ENCODE measurements around the gene PLEKHA6.

The PLEKHA6 gene

DNA sequence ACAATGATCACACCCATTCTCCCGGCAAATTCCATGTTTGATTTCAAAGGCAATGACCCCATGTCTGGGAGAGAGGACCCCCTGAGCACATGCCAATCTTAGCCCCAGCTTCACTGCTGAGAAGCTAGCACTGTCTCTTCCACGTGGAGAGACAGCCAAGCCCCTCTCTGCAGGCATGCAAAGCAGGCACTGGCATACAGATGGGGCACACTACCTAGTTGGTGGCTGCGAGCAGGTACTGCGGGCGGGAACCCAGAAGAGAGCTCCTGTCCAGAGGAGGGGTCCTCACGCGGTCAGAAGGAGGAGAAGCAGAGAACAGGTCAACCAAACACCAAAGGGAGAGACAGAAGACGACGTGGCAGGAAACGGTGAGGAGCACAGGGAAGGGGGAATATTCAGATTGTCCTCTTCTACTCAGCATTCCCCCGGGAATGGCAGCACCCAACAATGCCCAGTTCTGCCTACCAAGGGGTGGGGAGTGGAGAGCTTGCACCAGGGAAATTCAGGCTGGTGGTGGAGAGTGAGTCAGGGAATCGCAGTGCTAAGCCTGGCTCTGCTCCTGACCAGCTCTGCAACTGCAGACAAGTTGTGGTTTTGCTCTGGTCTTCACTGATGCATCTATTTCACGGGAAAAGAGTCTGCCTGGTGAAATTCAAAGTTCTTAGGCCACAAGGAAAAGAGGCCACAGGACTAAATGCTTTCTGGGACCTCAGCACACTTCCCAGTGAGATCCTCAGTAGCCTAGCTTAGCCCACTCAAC is 97.8 kb downstream of the PLEKHA6 start:
- TF ChIP-seq Cebpa-rat (IDR thresholded peaks at IDR 0.05), result no peak
- H3K4me1 ChIP-seq, result peaks cover 61% of the 10 kb centered on the region
- no peaks in the 10 kb centered on the region for H4K20me1 ChIP-seq
- H3K27me3 ChIP-seq, result no peaks in the 10 kb centered on the region
- no peaks in the 10 kb centered on the region for H3K9me3 ChIP-seq
- no peaks in the 10 kb centered on the region for H3K36me3 ChIP-seq
- no peak overlapping the region for H3K4me3 ChIP-seq
- peak overlapping the region; percentile 1; the same call in 1 of the 2 replicates for H3K9ac ChIP-seq
- H3K27ac ChIP-seq, result peak overlapping the region; percentile 19
- peak overlapping the region; percentile 94 for H3K4me2 ChIP-seq

DNA sequence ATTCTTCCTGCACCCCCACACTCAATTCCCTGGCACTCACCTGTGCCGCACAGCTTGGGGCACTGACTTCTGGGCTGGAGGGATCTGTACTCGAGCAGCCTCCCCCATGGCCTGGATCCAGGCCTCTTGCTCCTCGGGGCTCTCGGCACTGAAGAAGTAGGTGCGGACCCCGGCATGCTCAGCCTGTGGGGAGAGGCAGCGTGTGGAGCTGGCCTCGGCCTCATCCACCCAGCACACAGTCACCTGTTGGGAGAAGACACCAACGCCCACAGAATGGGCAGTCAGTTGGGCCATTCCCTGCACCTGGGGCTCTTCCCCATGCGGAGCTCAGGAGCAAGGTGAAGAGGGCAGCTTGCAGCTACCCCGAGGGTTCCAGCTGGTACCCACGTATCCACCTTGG is 98.5 kb downstream of the PLEKHA6 start:
- no peaks in the 10 kb centered on the region for H3K27me3 ChIP-seq

DNA sequence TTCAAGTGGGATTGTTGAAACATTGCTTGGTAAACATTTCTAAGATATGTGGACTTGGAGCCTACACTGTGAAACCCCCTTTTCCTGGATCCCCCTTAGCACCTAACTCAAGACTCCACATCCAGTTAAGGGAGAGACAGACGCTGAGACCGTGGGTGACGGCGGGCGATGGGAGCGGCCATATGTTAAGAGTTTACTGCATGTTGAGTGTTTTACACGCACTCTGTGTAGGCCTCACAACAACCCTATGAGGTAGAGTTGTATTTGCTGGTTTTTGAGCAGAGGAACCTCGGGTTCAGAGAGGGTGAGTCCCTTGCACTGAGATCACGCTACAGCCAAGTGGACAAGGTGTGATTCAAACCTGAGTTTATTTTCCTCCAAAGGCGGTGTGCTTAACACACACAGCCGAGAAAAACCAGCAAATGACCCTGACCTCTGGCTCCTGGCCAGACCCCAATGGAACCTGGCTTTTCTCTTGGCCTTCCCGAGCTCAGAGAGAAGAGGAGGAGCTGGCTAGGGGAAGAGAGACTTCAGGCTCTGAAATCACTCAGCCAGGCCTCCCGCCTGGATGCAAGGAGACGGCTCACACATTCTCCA is 99.0 kb downstream of the PLEKHA6 start:
- no peaks in the 10 kb centered on the region for H4K20me1 ChIP-seq
- H3K4me2 ChIP-seq, result no peak overlapping the region
- H3K4me1 ChIP-seq, result peaks cover 50% of the 10 kb centered on the region
- no peak overlapping the region for H3K27ac ChIP-seq
- no peak overlapping the region for H3K9ac ChIP-seq
- no peaks in the 10 kb centered on the region for H3K27me3 ChIP-seq
- H3K4me3 ChIP-seq, result no peak overlapping the region
- TF ChIP-seq Cebpa-rat (IDR thresholded peaks at IDR 0.05), result no peak
- H3K9me3 ChIP-seq, result no peaks in the 10 kb centered on the region
- no peaks in the 10 kb centered on the region for H3K36me3 ChIP-seq

More for the DNA sequence above, 98.5 kb downstream of the PLEKHA6 start:
- H3K9ac ChIP-seq, result no peak overlapping the region
- no peak overlapping the region for H3K27ac ChIP-seq
- TF ChIP-seq Cebpa-rat (IDR thresholded peaks at IDR 0.05), result no peak
- H3K4me1 ChIP-seq, result peaks cover 54% of the 10 kb centered on the region
- H3K4me3 ChIP-seq, result no peak overlapping the region
- no peak overlapping the region for H3K4me2 ChIP-seq
- no peaks in the 10 kb centered on the region for H4K20me1 ChIP-seq
- H3K36me3 ChIP-seq, result no peaks in the 10 kb centered on the region
- no peaks in the 10 kb centered on the region for H3K9me3 ChIP-seq

DNA sequence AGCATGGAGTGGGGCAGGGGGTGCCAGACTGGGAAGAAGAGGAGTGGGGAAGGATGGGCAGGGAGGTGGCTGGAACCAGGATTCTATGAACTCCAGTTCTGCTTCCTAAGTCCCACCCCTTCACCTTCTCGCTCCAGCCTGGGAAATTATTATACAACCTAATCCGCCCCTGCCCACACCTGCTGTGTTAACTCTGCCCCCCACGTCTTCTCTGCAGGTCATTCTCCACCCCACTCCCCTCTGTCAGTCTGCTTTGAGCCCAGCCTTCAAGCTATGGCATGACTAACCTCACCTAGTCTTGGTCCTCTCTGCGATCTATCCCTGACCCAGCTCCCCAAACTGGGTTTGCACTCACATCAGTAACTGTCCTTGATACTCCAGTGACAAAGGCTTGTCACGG is 99.9 kb downstream of the PLEKHA6 start:
- Histone ChIP-seq H3K36me3 (no peaks in the 10 kb centered on the region), H3K4me1 (peaks cover 48% of the 10 kb centered on the region), H3K4me3 (no peak overlapping the region), H3K9ac (no peak overlapping the region), H4K20me1 (no peaks in the 10 kb centered on the region), H3K4me2 (no peak overlapping the region), H3K27me3 (no peaks in the 10 kb centered on the region), H3K27ac (no peak overlapping the region; the same call in 1 of the 2 replicates), H3K9me3 (no peaks in the 10 kb centered on the region)
- no peak for TF ChIP-seq Cebpa-rat (IDR thresholded peaks at IDR 0.05)

DNA sequence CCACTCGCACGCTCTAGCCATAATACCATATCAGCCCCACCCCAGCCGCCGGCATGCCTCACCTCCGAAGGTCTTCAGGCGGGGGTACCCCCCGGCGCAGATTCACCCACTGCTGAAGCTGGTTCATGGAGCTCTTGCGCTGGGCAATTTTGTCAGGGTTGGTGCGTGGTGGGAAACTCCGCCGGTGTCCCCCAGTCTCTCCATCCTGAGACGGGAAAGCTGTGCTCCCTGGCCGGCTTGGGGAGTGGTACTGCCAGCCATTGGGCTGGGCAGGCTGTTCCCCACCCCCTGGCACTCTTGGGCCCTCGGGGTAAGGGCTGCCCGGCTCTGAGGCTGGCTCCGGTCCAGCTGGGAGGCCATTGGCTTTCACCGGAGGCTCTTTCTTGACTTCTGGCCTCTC is 100.5 kb downstream of the PLEKHA6 start:
- H3K4me3 ChIP-seq, result no peak overlapping the region

DNA sequence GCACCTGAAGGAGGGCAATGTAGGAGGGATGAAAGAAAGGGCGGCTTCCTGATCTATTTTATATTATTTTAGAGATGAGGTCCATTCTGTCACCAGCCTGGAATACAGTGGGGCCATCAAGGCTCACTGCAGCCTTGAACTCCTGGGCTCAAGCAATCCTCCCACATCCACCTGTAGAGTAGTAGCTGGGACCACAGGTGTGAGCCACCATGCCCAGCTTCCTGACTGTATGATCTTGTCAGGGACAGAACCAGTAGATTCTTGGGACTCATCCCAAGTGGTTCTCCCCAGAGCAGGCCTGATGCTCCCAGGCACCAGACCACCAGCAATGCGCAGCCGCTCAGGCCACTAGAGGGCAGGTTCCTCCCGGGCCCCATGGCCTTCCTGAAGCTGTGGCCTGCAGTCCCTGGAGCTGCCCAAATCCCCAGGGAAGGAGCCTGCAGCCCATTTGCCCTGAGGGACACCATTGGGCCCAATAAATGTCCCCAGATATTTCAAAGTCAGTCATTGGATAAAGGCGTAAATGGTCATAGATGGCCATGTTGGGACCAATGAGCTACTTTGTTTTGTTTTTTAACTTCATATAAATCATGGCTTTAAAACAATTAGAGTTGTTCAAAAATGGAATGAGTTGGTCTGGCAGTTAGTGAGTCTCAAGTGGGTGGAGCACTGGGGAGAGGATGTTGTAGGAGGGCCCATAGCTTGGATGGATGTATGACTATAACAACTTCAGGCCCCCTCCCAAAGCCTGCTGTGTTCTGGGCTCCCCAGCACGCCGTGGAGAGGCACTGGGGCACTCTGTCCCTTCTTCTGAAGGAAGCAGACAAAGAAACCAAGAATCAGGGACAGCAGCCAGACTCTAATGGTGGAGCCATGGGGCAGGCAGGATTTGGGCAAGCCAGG is 101.3 kb downstream of the PLEKHA6 start:
- H3K9ac ChIP-seq, result no peak overlapping the region
- no peak overlapping the region for H3K4me2 ChIP-seq
- no peaks in the 10 kb centered on the region for H3K9me3 ChIP-seq
- TF ChIP-seq Cebpa-rat (IDR thresholded peaks at IDR 0.05), result no peak
- no peaks in the 10 kb centered on the region for H3K27me3 ChIP-seq
- no peaks in the 10 kb centered on the region for H4K20me1 ChIP-seq
- no peak overlapping the region for H3K4me3 ChIP-seq
- peaks cover 35% of the 10 kb centered on the region for H3K4me1 ChIP-seq
- no peak overlapping the region for H3K27ac ChIP-seq
- no peaks in the 10 kb centered on the region for H3K36me3 ChIP-seq

More for the DNA sequence above, 100.5 kb downstream of the PLEKHA6 start:
- Histone ChIP-seq H3K4me2 (no peak overlapping the region), H4K20me1 (no peaks in the 10 kb centered on the region), H3K9ac (no peak overlapping the region), H3K27ac (no peak overlapping the region; the same call in 1 of the 2 replicates), H3K36me3 (no peaks in the 10 kb centered on the region), H3K4me1 (peaks cover 42% of the 10 kb centered on the region), H3K9me3 (no peaks in the 10 kb centered on the region), H3K27me3 (no peaks in the 10 kb centered on the region)
- no peak for TF ChIP-seq Cebpa-rat (IDR thresholded peaks at IDR 0.05)

DNA sequence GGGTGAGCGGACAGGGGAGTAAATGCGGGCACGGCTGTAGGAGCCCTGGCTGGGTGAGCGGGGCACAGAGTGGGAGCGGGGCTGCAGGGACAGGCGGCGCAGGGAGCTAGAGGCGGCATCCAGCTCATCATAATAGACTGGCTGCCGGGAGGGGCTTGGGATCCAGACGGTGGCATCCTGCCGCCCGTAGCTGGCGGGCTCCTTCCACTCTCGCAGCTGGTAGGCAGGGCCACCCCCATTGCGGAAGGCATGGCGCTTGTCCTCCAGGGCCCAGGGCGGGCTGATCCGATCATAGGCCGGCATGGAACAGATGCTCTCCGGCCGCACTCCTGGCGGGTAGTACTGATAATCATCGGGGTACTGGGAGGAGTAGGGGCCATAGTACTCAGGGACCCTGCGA is 102.3 kb downstream of the PLEKHA6 start:
- peaks cover 25% of the 10 kb centered on the region for H3K4me1 ChIP-seq
- TF ChIP-seq Cebpa-rat (IDR thresholded peaks at IDR 0.05), result no peak
- H3K36me3 ChIP-seq, result no peaks in the 10 kb centered on the region
- no peaks in the 10 kb centered on the region for H3K9me3 ChIP-seq
- H3K4me2 ChIP-seq, result no peak overlapping the region
- no peaks in the 10 kb centered on the region for H3K27me3 ChIP-seq
- no peak overlapping the region for H3K27ac ChIP-seq
- no peaks in the 10 kb centered on the region for H4K20me1 ChIP-seq
- no peak overlapping the region for H3K9ac ChIP-seq
- H3K4me3 ChIP-seq, result no peak overlapping the region

DNA sequence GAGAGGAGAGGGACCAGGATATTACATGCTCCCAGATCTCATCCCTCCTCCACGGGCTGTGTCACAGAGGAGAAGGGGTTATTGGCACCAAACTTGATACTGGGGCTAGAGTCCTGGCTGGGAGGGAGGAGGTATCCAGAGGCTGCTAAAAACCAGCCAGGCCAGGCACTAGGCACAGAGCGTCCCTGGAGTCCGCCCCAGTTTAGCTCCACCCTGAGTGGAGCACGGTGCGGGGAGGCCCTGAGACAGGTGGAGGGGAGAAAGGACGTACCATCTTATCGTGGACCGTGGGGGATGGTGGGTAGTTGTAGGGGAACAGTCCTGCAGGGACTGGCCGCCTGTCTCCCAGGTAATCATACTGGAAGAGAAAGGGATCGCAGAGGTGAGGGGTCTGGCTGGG is 103.2 kb downstream of the PLEKHA6 start:
- no peak overlapping the region for H3K27ac ChIP-seq
- no peaks in the 10 kb centered on the region for H3K36me3 ChIP-seq
- no peak for TF ChIP-seq Cebpa-rat (IDR thresholded peaks at IDR 0.05)
- peaks cover 16% of the 10 kb centered on the region for H3K4me1 ChIP-seq
- no peak overlapping the region for H3K4me2 ChIP-seq
- H4K20me1 ChIP-seq, result no peaks in the 10 kb centered on the region
- no peaks in the 10 kb centered on the region for H3K27me3 ChIP-seq
- H3K4me3 ChIP-seq, result no peak overlapping the region
- H3K9ac ChIP-seq, result no peak overlapping the region
- no peaks in the 10 kb centered on the region for H3K9me3 ChIP-seq

DNA sequence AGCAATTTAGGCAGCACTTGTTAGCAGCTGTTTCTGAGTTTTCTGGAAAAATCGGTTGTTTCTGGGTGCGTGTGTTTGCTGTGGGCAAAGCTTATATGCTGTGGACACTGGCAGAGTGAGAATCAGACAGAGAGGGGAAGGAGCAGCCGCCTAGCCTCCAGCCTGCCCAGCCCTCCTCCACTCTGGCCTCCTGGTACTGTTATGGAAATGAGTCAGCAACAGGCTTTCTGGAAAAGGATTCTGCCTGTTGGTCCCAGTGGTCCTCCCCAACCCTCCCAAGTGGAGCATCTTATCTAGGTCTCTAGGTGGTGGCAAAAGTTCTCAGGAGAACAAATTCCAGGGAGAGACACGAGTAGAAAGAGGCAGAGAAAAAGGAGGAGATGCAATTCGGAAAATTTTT is 103.8 kb downstream of the PLEKHA6 start:
- H3K27ac ChIP-seq, result no peak overlapping the region
- H3K36me3 ChIP-seq, result no peaks in the 10 kb centered on the region
- H3K4me1 ChIP-seq, result peaks cover 13% of the 10 kb centered on the region
- no peak for TF ChIP-seq Cebpa-rat (IDR thresholded peaks at IDR 0.05)
- no peaks in the 10 kb centered on the region for H3K9me3 ChIP-seq
- no peak overlapping the region for H3K4me2 ChIP-seq
- no peak overlapping the region for H3K4me3 ChIP-seq
- H3K9ac ChIP-seq, result no peak overlapping the region
- no peaks in the 10 kb centered on the region for H4K20me1 ChIP-seq
- H3K27me3 ChIP-seq, result no peaks in the 10 kb centered on the region

DNA sequence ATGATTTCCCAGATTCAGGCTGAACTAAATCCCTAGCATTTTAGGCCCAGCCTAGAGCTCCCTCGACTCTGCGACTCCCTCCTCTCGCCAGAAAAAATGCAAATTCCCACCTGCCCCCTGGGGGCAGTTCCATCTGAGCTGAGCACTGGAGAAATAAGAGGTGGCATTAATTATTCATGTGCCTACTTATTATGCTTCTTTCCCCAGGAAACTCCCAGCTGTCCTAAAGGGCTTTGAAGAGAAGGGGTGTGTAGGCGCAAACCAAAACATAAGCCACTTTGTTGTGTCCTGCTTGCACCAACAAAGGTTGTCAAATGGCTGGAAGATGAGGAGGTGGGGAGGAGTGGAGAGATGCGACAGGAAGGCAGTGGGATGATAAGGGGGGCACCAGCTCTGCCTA is 104.5 kb downstream of the PLEKHA6 start:
- Histone ChIP-seq H3K4me3 (no peak overlapping the region), H3K36me3 (no peaks in the 10 kb centered on the region), H3K4me2 (no peak overlapping the region), H3K9me3 (no peaks in the 10 kb centered on the region), H4K20me1 (no peaks in the 10 kb centered on the region), H3K4me1 (peaks cover 13% of the 10 kb centered on the region), H3K9ac (no peak overlapping the region), H3K27ac (no peak overlapping the region), H3K27me3 (no peaks in the 10 kb centered on the region)
- no peak for TF ChIP-seq Cebpa-rat (IDR thresholded peaks at IDR 0.05)

Data from BLaER1 (cell line).